ENCODE data around the gene MYZAP.

DNA sequence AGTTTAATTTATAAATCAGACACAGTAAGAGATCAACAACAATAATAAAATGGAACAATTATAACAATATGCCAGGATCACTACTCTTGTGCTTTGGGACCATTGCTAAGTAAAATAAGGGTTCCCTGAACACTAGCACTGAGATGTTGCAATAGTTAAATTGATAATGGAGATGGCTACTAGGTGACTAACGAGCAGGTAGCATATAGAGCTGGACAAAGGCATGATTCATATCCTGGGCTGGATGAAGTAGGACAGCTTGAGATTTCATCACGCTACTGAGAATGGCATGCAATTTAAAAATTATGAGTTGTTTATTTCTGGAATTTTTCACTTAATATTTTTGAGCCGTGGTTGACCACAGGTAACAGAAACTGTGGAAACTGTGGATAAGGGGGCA lies 20.7 kb upstream of the MYZAP start:
- TF ChIP-seq, protein P1, sequence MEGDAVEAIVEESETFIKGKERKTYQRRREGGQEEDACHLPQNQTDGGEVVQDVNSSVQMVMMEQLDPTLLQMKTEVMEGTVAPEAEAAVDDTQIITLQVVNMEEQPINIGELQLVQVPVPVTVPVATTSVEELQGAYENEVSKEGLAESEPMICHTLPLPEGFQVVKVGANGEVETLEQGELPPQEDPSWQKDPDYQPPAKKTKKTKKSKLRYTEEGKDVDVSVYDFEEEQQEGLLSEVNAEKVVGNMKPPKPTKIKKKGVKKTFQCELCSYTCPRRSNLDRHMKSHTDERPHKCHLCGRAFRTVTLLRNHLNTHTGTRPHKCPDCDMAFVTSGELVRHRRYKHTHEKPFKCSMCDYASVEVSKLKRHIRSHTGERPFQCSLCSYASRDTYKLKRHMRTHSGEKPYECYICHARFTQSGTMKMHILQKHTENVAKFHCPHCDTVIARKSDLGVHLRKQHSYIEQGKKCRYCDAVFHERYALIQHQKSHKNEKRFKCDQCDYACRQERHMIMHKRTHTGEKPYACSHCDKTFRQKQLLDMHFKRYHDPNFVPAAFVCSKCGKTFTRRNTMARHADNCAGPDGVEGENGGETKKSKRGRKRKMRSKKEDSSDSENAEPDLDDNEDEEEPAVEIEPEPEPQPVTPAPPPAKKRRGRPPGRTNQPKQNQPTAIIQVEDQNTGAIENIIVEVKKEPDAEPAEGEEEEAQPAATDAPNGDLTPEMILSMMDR (IDR thresholded peaks at IDR 0.05): no peak
- TF ChIP-seq POLR2A (IDR thresholded peaks at IDR 0.05) (no peak), EP300 (IDR thresholded peaks at IDR 0.05) (no peak)
